GM19452 (cell line): ENCODE measurements around the gene ASCC1.

Experiments used
- ATAC-seq: cut with Tn5 transposase; IDR thresholded peaks from one replicate; pipeline ENCODE4 v1.9.1; 2021; ENCODE audit not compliant: unreplicated experiment

ASCC1 gene

DNA sequence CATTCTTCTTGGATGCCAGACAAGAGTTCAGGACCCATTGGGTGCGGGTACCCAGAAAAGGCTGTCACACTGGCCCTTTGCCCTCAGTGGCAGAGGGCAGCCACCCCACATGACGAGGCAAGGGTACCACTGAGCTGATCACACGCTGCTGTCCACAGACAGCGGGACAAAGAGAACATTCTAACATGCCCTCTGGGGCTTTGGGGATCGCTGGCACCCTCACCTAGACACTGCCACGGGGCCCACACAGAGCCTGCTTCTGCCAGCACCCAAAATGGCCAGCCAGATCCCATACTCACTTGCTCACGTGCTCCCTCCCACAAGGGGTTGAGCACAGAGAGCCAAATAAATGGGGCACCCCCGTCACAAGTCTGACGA lies 111.0 kb downstream of the ASCC1 start:
- ATAC-seq, result no peak

DNA sequence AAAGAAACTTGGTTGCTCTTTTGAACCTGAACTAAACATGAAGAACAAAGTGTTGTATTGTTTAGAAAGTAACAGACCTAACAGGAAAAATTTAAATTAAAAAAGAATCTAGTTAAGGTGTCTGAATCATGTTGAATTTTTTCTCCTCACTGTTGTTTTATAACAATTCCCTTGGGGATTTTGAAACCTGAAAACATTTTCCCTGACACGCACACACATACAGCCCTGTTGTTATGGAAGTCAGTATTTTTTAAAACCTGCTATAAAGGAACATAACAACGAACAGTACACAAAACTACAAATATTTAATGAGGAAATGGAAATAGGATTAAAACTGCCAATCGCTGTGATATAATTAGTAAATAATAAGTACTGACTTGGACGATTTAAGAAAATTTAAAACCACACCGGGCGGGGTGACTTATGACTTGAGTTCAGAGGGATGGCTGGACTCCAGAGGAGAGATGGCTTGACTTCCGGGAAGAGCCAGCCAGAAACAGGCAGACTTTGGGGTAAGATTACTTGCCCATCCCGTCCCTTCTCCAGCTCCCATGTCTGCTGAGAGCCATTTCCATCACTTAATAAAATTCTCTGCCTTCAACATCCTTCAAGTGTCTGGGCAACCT lies 111.5 kb downstream of the ASCC1 start:
- no peak for ATAC-seq

DNA sequence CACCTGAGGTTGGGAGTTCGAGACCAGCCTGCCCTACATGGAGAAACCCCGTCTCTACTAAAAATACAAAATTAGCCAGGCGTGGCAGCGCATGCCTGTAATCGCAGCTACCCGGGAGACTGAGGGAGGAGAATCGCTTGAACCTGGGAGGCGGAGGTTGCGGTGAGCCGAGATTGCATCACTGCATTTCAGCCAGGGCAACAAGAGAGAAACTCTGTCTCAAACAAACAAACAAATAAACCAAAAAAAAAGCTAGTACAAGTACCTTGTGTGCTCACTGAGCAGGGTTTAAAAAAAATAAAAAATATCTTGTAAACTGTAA lies 116.5 kb downstream of the ASCC1 start:
- ATAC-seq, result no peak

DNA sequence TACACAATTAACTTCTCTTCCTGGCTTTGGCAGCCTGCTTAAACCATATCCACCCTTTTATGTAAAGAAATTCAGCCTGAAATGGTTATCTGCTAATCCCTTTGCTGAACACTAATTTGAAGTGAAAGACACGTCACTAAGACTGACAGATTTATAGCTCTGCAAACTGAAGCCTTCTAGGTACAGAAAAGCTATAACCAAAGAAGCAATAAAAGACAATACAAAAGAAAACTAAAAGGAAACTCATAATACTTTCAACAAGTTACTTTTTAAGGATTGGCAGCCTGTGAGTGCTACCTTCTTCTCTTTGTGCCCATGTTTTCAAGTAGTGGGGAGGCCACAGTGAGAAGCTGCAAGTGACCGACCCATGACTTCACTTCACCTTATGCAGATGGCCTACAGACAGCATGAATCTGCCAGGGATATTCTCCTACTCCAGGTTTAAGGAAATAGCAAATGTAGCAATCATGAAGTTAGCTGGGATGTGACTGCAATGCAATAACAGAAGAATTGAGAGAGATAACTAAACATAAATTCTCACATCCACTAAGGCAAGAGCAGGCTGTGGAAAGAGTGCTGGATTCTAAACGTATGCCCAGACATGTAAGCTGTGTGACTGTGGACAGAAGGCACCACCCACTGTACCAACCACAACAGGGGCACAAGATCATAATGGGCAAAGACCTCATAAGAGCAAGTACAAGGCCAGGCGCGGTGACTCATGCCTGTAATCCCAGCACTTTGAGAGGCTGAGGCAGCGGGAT lies 117.1 kb downstream of the ASCC1 start:
- ATAC-seq, result no peak

DNA sequence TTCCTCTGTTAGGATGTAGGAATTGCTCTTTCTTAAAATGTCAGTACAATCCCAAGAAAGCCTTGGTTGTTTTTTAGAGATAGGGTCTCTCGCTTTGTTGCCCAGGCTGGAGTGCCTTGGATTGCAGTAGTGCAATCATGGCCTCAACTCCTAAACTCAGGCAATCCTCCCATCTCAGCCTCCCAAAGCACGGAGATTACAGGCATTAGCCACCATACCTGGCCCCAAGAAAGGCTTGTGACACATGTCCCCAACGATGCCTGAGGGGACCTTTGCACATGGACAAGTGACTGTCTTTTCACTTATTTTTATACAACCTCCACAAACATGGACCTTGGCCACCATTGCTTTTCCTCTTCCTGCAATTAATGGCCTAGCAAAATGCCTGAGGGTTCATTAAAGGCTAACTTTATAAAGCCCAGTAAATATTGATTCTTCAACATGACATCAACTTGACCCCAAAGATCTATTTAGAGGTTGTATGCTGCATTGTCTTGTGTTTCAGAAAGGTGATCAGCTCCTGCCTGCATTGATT lies 117.7 kb downstream of the ASCC1 start:
- no peak for ATAC-seq

DNA sequence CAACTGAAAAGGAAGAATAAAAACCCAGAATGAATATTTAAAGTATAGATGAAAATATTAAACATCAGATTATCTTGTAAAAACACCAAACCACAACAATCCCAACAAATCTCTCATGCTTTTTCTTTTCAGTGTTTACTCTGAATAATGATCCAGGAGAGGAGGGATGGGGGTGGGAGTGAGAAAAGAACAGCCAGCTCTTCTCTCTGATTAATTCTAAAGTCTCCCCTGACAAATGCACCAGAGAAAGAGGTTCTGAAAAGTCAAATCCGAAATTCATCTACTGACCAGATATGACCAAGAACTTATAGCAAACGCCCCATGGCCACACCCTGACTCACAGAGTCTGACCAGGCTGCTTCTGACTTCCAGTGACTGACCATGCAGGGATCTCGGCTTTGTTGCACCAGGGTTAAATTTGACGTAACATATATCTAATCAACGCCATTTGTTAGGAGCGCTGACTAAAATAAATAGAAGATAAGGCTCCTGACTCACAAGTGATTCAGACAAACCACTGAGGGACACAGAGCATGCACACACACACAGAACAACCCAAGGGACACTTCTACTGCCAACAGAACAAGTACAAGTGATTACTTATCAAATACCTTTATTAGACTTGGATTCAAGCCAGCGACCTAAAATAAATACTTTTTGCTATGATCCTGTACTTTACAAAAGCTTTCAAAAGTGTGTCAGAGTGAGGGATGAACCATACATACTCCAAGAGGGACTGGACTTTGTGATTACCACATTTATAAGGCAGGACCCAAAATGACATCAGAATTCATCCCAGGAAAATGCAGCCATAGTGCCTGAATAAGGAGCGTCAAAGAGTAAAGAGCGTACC lies 118.4 kb downstream of the ASCC1 start:
- no peak for ATAC-seq

DNA sequence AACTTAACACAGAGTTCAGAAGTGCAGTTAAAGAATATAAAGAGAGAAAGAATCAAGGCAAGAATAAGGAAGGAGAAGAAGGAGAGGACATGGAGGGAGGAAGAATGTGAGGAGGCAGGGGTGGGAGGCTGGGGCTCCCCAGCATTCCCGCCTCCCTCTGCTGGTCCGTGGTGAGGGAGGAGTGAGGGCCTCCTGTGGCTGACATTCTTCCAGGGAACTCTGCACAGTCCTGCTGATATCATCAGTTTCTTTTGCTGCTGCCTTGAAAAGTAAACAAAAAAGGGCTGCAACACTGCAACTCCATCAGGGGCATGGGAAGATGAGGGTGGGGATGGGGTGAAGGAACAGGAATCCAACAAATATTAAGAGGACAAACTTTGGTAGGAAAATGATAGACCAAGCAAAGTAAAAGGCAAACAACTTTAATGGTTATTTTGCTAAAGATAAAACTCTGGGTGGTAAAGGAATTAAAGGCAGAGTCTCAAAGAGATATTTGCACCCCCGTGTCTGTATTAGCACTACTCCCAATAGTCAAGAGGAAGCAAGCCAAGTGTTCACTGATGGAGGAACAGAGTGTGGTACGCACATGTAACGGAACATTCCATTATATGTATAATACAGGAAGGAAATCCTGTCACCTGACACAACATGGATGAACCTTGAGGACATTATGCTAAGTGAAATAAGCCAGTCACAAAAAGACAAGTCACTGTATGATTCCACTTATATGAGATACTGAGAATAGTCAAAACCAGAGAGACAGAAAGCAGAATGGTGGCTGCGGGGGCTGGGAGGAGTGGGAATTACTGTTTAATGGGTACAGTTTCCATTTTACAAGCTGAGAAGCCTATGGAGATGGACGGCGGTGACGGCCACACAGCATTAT lies 119.7 kb downstream of the ASCC1 start:
- no peak for ATAC-seq

DNA sequence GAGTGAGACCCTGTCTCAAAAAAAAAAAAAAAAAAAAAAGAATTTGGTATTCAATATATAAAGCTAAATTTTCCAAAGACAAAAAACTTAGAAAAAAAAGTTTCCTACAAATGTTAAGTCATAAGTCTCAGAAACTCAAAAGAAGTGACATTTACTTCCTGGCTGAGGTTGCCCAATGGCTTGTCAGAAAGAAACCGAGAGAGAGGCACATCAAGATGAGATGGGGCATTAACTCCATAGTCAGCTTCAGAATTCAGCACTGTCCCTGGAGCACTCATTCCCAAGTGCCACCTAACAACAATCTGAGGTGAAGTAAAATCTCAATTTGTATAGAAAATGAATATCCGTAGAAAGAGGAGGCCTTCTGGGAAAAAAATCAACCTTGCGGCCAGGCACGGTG lies 120.9 kb downstream of the ASCC1 start:
- ATAC-seq, result no peak

DNA sequence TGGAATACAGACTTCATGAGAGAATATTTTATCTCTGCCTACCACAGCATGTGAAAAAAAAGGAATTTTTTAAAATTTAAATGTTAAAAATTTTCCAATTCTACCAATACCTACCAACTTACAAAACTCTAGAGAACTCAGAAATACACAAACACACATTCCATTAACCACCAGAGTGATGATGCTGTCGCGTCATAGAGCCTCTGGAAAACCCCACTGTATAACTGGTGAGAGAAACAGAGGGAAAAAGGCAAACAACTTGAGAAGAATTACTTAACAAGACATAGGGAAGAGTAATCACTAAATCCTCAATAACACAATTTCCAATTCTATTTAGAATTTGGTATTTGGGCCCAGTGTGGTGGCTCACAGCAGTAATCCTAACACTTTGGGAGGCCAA lies 121.5 kb downstream of the ASCC1 start:
- no peak for ATAC-seq

DNA sequence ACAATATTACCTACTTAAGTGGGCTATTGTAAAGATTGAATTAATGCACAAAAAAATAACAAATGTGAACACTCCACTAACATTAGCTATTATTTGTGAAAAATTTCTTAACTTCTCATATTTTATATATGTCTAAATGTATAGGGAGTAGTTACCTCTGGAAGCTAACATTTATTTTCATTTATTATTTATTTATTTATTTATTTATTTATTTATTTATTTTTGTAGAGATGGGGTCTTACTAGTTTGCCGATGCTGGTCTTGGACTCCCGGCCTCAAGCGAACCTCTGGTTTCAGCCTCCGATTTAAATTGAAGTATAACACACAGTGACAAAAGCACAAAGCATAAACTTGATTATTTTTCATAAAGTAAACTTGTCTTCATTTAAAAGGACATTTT lies 122.6 kb downstream of the ASCC1 start:
- no peak for ATAC-seq

DNA sequence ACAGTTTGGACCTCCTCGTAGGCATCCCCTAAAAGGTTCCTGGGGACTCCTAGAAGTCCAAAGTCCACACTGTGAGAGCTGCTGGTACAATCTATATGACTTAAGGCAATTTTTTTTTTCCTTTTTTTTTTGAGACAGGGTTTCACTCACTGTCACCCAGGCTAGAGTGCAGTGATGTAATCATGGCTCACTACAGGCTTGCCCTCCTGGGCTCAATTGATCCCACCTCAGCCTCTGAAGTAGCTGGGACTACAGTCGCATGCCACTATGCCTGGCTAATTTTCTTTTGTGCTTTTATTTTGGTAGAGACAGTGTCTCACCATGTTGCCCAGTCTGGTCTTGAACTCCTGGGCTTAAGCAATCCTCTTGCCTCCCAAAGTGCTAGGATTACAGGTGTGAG lies 123.1 kb downstream of the ASCC1 start:
- no peak for ATAC-seq

DNA sequence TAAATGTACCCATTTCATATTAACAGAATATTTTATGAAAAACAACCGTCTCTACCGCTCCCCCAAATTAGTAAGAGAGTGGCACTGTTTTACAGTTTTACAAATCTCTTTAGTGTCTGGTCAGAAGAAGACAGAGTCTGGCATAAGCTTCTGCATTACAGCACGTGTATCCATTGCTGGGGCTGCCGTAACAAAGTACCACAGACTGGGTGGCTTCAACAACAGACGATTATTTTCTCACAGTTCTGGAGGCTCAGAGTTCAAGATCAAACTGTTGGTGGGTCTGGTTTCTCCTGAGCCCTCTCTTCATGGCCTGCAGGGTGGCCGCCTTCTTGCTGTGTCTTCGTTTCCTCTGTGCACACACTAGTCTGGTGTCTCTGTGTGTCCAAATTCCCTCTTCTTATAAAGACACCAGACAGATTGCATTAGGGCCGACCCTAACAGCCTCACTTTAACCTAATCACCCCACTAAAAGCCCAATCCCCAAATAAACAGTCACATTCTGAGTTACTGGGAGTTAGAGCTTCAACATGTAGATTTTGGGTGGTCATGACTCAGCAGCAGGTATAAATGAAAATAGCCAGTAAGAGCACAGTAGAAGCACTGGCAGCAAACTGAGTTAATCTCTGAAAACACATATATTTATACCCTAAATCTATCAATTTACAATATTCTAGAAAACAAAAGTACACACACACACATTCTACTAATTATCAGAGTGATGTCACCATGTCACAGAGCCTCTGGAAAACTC lies 123.7 kb downstream of the ASCC1 start:
- ATAC-seq, result no peak

DNA sequence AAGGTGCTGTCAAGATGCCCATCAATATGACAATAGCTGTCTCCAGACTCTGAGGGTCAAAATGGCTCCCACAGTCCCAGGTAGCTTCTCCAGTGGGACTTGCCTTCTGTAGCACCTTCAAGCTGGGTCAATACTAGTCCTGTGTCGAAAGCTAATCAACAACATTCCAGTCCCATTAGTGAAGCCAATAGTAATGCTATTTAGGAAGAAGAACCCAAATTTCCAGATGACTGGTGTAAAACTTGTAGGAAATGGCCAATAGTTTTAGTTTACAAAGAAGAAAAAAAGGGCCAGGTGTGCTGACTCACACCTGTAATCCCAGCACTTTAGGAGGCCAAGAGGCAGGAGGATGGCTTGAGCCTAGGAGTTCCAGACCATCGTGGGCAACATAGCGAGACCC lies 125.8 kb downstream of the ASCC1 start:
- ATAC-seq, result no peak

DNA sequence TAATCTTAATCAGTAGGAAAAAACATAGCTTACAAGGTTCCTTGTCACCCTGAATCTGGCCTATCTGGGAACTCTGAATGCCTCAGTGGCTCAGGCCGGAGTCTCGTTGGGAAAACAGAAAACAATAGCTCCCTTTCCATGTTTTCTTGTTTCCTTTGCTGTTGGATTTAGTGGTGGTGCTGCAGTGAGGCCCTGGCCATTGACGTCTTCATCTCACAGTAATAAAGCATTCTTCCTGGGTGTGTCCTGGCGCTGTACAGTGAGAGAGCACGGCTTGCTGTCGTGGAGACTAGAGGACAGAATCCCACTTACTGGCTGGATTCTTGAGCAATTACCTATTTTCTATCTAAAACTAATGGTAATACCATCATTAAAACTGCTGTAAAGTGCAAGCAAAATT lies 126.5 kb downstream of the ASCC1 start:
- ATAC-seq, result no peak

DNA sequence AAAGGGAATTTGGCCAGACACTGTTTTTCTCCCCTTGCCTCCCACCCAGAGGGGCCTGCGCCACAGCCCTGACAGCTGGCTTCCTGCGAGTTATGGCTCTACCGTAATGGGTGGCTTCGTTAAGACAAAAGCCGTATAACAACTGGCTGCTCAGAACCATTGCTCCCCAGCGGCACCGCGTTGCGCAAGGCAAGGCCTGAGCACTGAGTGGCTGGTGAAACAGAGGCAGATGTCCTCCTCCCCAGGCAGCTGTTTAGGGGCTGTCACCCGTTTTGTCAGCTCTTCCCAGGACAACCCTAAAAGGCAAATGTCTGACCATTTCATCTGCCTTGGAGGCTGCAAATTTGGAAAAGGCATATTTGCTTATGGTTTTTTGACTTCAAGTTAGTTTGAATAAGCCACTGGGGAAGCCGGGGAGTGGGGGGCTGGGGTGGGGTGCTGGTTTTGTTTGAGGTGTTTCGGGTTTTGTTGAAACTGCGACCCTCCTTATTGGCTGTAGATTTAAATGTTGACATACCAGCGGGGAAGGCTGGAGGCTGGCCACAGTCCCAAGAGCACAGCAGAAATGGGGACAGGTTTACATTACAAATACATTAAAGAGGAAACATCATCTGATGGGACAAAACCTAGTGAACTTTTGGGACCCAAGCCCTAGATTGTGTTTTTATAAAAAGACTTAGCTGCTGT lies 127.0 kb downstream of the ASCC1 start:
- no peak for ATAC-seq

DNA sequence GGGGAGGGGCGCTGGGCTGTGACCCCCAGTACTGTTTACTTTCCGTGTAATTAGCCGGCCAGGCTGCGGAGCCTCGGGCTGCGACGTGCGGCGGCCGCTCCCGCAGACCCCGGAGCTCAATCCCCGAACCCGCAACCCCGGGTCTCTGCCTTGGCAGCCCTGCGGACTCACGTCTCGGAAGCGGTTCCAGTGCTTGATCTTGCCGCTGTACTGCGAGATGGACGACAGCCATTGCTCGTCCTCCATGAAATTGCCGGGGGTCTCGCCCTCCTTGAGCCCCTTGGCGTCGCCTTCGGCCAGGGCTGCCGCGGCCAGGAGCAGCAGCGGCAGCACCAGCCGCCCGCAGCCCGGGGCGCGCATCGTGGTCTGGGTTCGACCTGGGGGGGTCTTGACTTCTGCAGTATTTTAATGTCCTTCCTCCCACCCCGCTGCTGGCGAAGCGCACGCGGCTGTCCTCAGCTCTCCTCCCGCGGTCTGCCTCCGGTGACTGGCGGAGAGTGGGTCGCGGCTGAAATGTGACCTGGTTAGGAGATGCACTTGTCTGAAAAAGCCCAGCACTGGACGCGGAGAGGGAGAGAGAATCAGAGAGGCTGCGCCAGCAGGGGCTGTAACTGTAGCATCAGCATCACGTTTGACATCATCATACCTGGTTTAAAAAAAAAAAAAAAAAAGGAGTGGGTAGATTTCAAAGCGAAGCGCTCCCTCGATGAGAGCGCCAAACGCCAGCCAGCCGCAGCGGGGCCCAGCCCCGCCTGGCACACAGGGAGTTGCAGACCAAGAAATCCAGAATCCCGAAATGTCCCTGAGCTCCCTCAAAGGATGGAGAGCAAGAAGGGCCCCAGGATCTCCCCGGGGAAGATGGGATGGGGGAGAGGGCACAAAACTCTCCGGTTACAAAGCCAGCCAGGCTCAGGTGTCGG lies 127.8 kb downstream of the ASCC1 start, which contains the start of gene SPOCK2:
SPOCK2 (minus strand) TSS at position 583 of the 920 bp plus-strand sequence; CDS start at position 360, 223 bp downstream.
- ATAC-seq, result no peak

DNA sequence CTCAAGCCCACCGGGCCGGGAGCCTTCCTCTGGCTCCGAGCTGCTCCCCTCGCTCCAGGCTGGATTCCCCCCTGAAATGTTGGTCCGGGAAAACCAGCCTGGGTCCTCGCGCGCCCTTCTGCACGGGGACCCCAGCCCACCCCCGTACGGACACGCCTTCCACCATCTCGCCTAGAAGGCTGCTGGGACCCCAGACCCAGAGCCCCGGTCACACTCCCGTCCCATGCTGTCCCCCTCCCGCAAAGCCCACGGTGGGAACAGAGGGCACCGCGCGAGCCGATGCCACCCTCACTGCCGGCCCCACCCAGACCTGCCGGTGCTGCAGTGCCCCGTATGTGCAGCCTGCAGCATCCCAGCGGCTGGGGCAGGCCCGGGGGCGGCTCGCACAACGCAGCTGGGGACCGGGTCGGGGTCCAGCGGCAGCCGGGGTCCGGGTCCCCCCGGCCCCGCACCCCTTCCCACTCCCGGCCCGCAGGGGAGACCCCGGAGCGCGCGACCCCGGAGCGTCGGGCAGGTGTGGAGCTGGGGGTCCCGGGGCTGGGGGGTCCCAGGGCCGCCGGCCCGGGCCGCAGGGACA lies 128.6 kb downstream of the ASCC1 start:
- ATAC-seq, result no peak
